Gastrocnemius medialis (tissue), 4 donors: Measurements from ENCODE around the gene CD248. TPM values are rescaled to one million over a fixed set of nuclear protein-coding genes. Genes with fewer than 3 reads are reported as not detected.

ENCODE experiments used
- ATAC-seq, 2 donors: fragments of 150-250 bp; one replicate each; pipeline ENCODE4 v1.9.1; 2016
- DNase-seq, 2 donors: peaks; one replicate each; pipeline ENCODE4 v3.0.0-alpha.2; 2019
- H3K27ac ChIP-seq, 4 donors: fragments of 200-600 bp; sonication (generic); 1 replicate in 1 of 4; 2 replicates in 3 of 4; pipeline ENCODE4 v1.5.1; 2016 to 2018; ENCODE audit warnings: mild to moderate bottlenecking in 2 of 4, moderate library complexity in 1 of 4
- H3K27me3 ChIP-seq, 3 donors: fragments of 200-600 bp; sonication (generic) in 2 of 3; 1 replicate in 1 of 3; 2 replicates in 2 of 3; pipeline versions ENCODE4 v1.5.1 to v1.6.0; 2016 to 2019; ENCODE audit warnings: mild to moderate bottlenecking in 1 of 3, moderate library complexity in 1 of 3
- H3K36me3 ChIP-seq, 2 donors: fragments of 200-600 bp; sonication (generic) in 1 of 2; one replicate each; pipeline ENCODE4 v1.5.1; 2017 to 2018
- H3K4me1 ChIP-seq, 2 donors: fragments of 200-600 bp; sonication (generic) in 1 of 2; one replicate each; pipeline ENCODE4 v1.5.1; 2016 to 2017; ENCODE audit warnings: mild to moderate bottlenecking in 2 of 2
- H3K4me3 ChIP-seq, 4 donors: fragments of 200-600 bp; sonication (generic) in 3 of 4; 1 replicate in 1 of 4; 2 replicates in 3 of 4; pipeline ENCODE4 v1.5.1; 2016 to 2019; ENCODE audit warnings: mild to moderate bottlenecking in 2 of 4
- H3K9me3 ChIP-seq, 3 donors: fragments of 200-600 bp; sonication (generic) in 2 of 3; 1 replicate in 1 of 3; 2 replicates in 2 of 3; pipeline ENCODE4 v1.5.1; 2016 to 2019
- CTCF ChIP-seq, 5 experiments: fragments of 450-650 bp in 3 of 5; fragments of 200-600 bp in 2 of 5; sonication (generic) in 2 of 5; IDR thresholded peaks in 4 of 5; conservative IDR thresholded peaks in 1 of 5; 1 replicate in 4 of 5; 2 replicates in 1 of 5; pipeline ENCODE4 v1.5.1; 2016 to 2019; ENCODE audit warnings: antibody characterized with exemption in 5 of 5, mild to moderate bottlenecking in 3 of 5, moderate library complexity in 3 of 5
- POLR2A ChIP-seq, 2 donors: fragments of 450-650 bp; IDR thresholded peaks; one replicate each; pipeline ENCODE4 v1.6.1; 2017; ENCODE audit warnings: antibody characterized with exemption in 2 of 2, mild to moderate bottlenecking in 2 of 2, moderate library complexity in 2 of 2
- in situ Hi-C, 4 donors: fragments of 200-750 bp; cut with MboI; loops; one replicate each; pipeline versions ENCODE4 v1.15.0 to v1.8.0; 2017; ENCODE audit warnings: low sequenced_read_pairs in 4 of 4
- intact Hi-C: fragments of 100-400 bp; cut with DNase I; formaldehyde crosslinking; loops from one replicate; pipeline ENCODE4 v1.15.1; 2023; ENCODE audit warnings: low total_unique reads
- total RNA-seq, 4 donors: library from RNA; depleted of rRNA; stranded (reverse); fragments of >200 nt; gene quantifications; one replicate each; pipeline versions ENCODE4 v1.1.0 to v1.2.3, GENCODE V29; 2016

CD248 gene
- total RNA-seq, 4 donors from 2014 or later: 0.46 to 4.6 (median 2.8) TPM

DNA sequence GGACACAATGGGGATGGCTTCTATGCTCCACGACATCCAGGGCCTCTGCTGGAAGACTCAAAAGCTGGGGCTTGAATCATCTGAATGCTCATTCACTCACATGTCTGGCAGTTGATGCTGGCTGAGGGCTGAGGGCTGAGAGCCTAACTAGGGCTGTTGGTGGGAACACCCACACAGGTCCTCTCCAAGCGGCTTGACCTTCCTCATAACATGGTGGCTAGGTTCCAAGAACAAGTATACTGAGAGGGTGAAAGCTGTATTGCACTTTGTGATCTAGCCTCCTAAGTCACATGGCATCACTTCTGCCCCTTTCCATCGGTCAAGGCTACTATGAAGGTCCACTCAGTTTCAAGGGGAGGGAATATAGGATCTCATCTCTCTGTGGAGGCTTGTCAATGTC lies 17.7 kb downstream of the CD248 start:
- no peaks in the 10 kb centered on the region for H3K9me3 ChIP-seq
- H3K27me3 ChIP-seq: no peaks in the 10 kb centered on the region
- ATAC-seq (no peak), DNase-seq (no peak)
- H3K36me3 ChIP-seq: no peaks in the 10 kb centered on the region
- H3K4me1 ChIP-seq: no peaks in the 10 kb centered on the region
- TF ChIP-seq POLR2A (IDR thresholded peaks at IDR 0.05): no peak
- no peak for TF ChIP-seq CTCF (IDR thresholded peaks at IDR 0.05 in 4 of 5, conservative IDR thresholded peaks at IDR 0.05 in 1 of 5)
- H3K27ac ChIP-seq: no peak overlapping the region
- H3K4me3 ChIP-seq: no peak overlapping the region
- in situ Hi-C loops (no loop called here), intact Hi-C loops (no loop called here)

DNA sequence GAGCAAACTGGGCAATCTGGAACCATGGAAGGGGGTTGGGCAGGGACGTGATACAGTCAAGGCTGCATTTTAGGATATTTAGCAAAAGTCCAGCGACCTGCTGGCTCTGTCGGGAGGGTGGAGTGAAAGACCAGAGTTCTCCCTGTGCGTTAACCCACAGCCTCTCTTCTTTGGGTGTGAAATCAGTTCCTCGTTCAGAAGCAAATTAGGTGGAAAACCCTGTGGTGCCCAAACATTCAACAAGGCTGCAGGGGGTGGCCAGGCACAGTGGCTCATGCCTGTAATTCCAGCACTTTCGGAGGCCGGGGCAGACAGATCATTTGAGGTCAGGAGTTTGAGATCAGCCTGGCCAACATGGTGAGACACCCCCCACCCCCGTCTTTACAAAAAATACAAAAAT lies 19.2 kb downstream of the CD248 start:
- DNase-seq (no peak), ATAC-seq (no peak)
- TF ChIP-seq CTCF (IDR thresholded peaks at IDR 0.05 in 4 of 5, conservative IDR thresholded peaks at IDR 0.05 in 1 of 5): no peak
- TF ChIP-seq POLR2A (IDR thresholded peaks at IDR 0.05): no peak
- in situ Hi-C loops (no loop called here), intact Hi-C loops (no loop called here)
- Histone ChIP-seq H3K4me3 (no peak overlapping the region), H3K36me3 (no peaks in the 10 kb centered on the region), H3K27me3 (peaks cover 2 to 13% (median 7%) of the 10 kb centered on the region in 3 donors), H3K9me3 (no peaks in the 10 kb centered on the region), H3K27ac (no peak overlapping the region), H3K4me1 (no peaks in the 10 kb centered on the region)

DNA sequence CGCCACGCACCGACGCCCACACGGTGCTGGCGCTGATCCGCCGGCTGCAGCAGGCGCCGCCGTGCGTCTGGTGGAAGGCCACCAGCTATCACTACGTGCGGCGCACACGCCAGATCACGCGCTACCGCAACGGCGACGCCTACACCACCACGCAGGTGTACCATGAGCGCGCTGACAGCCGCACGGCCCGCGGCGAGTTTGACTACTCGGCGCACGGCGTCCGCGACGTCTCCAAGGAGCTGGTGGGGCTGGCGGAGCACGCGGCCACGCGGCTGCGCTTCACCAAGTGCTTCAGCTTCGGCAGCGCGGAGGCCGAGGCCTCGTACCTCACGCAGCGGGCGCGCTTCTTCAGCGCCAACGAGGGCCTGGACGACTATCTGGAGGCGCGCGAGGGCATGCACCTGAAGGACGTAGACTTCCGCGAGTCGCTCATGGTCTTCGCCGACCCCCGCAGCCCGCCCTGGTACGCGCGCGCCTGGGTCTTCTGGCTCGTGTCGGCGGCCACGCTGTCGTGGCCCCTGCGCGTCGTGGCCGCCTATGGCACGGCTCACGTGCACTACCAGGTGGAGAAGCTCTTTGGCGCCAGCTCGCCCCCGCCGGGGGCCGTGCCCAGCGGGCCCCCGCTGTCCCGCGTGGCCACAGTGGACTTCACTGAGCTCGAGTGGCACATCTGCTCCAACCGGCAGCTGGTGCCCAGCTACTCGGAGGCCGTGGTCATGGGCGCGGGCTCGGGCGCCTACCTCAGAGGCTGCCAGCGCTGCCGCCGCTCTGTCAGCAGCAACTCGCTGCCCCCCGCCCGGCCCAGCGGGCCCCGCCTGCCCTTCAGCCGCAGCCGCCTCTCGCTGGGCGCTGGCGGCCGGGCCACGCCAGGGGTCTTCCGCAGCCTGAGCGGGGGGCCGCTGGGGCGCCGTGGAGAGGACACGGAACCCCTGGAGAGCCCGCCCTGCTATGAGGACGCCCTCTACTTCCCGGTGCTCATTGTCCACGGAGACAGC lies 21.9 kb downstream of the CD248 start:
- no peaks in the 10 kb centered on the region for H3K9me3 ChIP-seq
- TF ChIP-seq CTCF (IDR thresholded peaks at IDR 0.05 in 4 of 5, conservative IDR thresholded peaks at IDR 0.05 in 1 of 5) (no peak), POLR2A (IDR thresholded peaks at IDR 0.05) (no peak)
- ATAC-seq: no peak
- H3K36me3 ChIP-seq: no peaks in the 10 kb centered on the region
- peaks cover 3 to 8% of the 10 kb centered on the region in 2 donors for H3K4me1 ChIP-seq
- intact Hi-C loops (no loop called here), in situ Hi-C loops (no loop called here)
- peaks cover 14 to 25% (median 21%) of the 10 kb centered on the region in 3 donors for H3K27me3 ChIP-seq
- no peak overlapping the region for H3K27ac ChIP-seq
- DNase-seq: no peak
- H3K4me3 ChIP-seq: no peak overlapping the region

DNA sequence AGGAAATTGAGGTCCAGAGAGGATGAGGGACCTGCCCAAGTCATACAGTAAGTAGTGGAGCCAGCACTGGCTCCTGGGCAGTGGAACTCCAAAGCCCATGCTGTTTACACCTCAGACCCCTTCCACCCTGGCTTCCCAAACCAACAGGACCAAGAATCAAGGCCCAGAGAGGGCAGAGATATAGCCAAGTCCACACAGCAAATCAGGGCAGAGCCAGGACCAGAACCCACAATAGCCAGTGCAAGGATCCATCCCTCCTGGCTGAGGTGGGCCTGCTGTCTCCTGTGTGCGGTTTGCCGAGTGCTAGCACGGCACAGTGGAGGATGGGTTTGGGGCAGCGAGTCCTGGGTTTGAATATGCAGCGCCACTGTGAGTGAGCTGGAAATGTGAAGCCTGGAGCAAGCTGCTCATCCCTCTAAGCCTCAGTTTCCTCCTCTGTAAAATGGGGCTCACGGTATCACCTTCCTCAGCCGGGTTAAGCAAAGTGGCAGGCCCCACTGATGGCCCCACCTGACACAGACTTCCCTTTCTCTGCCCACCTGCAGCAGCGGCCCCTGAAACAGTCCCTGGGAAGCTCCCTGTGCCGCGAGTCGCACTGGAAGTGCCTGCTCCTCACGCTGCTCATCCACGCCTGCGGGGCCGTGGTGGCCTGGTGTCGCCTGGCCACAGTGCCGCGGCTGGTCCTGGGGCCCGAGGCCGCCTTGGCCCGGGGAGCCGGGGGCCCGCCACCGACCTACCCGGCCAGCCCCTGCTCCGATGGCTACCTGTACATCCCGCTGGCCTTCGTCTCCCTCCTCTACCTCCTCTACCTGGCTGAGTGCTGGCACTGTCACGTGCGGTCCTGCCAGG lies 22.8 kb downstream of the CD248 start:
- Histone ChIP-seq H3K36me3 (no peaks in the 10 kb centered on the region), H3K4me3 (no peak overlapping the region), H3K27ac (no peak overlapping the region), H3K27me3 (peaks cover 14 to 25% (median 21%) of the 10 kb centered on the region in 3 donors), H3K9me3 (no peaks in the 10 kb centered on the region), H3K4me1 (peaks cover 7 to 14% of the 10 kb centered on the region in 2 donors)
- ATAC-seq (no peak), DNase-seq (no peak)
- in situ Hi-C loops: no loop called here
- intact Hi-C loops: no loop called here
- TF ChIP-seq POLR2A (IDR thresholded peaks at IDR 0.05): no peak
- no peak for TF ChIP-seq CTCF (IDR thresholded peaks at IDR 0.05 in 4 of 5, conservative IDR thresholded peaks at IDR 0.05 in 1 of 5)
